ENCODE results near the gene ZBTB5. TPM values are rescaled to one million over a fixed set of nuclear protein-coding genes. Genes with fewer than 3 reads are reported as not detected.
A peak's percentile ranks its signal among the peaks of the same experiment; 100 is the strongest.

ZBTB5 gene
- total and polyA plus RNA-seq, 2 of the 8 experiments (the other 6 are each of a cell fraction or from before 2014, with no cell fraction given), result 13.3 to 14.5 TPM

- Histone ChIP-seq H4K5ac (ENCODE audit: insufficient read length, low read depth, low read length) (no peak overlapping the region), H2AFZ (ENCODE audit: low read length) (no peak overlapping the region), H3K9ac (replicated peaks in 1 of 4; ENCODE audit: extremely low read depth in 1 of 4, low read depth in 3 of 4, low read length in 3 of 4) (no peak overlapping the region), H4K8ac (ENCODE audit: extremely low read depth, insufficient read depth, low read length) (no peak overlapping the region), H3K27ac (ENCODE audit: low read depth, low read length) (no peak overlapping the region), H4K91ac (replicated peaks; ENCODE audit: insufficient read length, low read length) (no peak overlapping the region), H3K4me1 (replicated peaks in 1 of 4; ENCODE audit: control insufficient read depth in 3 of 4, insufficient read depth in 4 of 4, low read length in 3 of 4) (no peaks in the 10 kb centered on the region; a peak in 1 of 7 replicates), H3K79me2 (ENCODE audit: control insufficient read depth in 1 of 2, insufficient read depth in 2 of 2, low read length in 2 of 2) (no peaks in the 10 kb centered on the region), H4K20me1 (replicated peaks in 1 of 2; ENCODE audit: control insufficient read depth in 1 of 2, insufficient read depth in 2 of 2, low read length in 2 of 2) (no peaks in the 10 kb centered on the region), H2BK15ac (ENCODE audit: low read length) (no peak overlapping the region), H3K36me3 (ENCODE audit: control insufficient read depth in 2 of 4, insufficient read depth in 4 of 4, low read length in 3 of 4) (no peaks in the 10 kb centered on the region), H2BK20ac (ENCODE audit: low read length) (no peak overlapping the region), H2AK5ac (ENCODE audit: low read depth, low read length) (no peak overlapping the region), H2BK120ac (replicated peaks; ENCODE audit: low read depth, low read length) (no peak overlapping the region), H3K9me3 (ENCODE audit: insufficient read depth in 2 of 2, low read depth in 1 of 2, low read length in 1 of 2) (no peaks in the 10 kb centered on the region), H3K79me1 (ENCODE audit: low read depth, low read length) (no peaks in the 10 kb centered on the region), H3K4me3 (ENCODE audit: extremely low read depth in 1 of 4, insufficient read depth in 2 of 4, low read depth in 3 of 4, low read length in 4 of 4) (no peak overlapping the region), H3K4me2 (ENCODE audit: insufficient read depth in 1 of 2, low read depth in 2 of 2, low read length in 2 of 2) (no peak overlapping the region), H3K18ac (ENCODE audit: extremely low read depth, low read length) (no peak overlapping the region), H3K14ac (ENCODE audit: insufficient read length) (no peak overlapping the region), H3K27me3 (replicated peaks in 1 of 4; ENCODE audit: control insufficient read depth in 3 of 4, extremely low read depth in 1 of 4, insufficient read depth in 3 of 4, low read length in 3 of 4) (no peaks in the 10 kb centered on the region), H2BK12ac (ENCODE audit: low read depth, low read length) (no peak overlapping the region), H3K56ac (replicated peaks; ENCODE audit: insufficient read length, low read depth, low read length) (no peak overlapping the region), H3K4ac (replicated peaks; ENCODE audit: insufficient read length, low read depth, low read length) (no peak overlapping the region), H2BK5ac (ENCODE audit: low read depth, low read length) (no peak overlapping the region), H3K23ac (ENCODE audit: insufficient read length) (no peak overlapping the region), H3K23me2 (ENCODE audit: low read depth, low read length) (no peaks in the 10 kb centered on the region)
- ChIA-PET CTCF (ENCODE audit: partially characterized antibody) (interaction anchor here (0.6 to 5.3 kb wide), 16 partner anchors 9 to 399 kb away, joined by 3 to 28 read pairs (median 5); partner anchors contain the start of gene GRHPR), POLR2A (ENCODE audit: partially characterized antibody) (no interaction called here)
- FAIRE-seq (peak; percentile 90), DNase-seq (ENCODE audit: low read depth in 1 of 2, low spot score in 2 of 2) (peak; percentile 31 to 70)
- WGBS, 2 experiments (ENCODE audit: extremely low coverage in 1 of 2, insufficient coverage in 1 of 2, insufficient read length in 1 of 2, insufficient replicate concordance in 2 of 2, low coverage in 1 of 2, low lambda C conversion rate in 2 of 2, missing lambda C conversion rate in 1 of 2), result 37% methylated on average over 7 of the region's 7 CpGs; no CpG with 5 or more reads in 1 of the 2 experiments
- peak; percentile 66 to 73 for TF ChIP-seq RAD21 (IDR thresholded peaks at IDR 0.05 in 1 of 2, conservative IDR thresholded peaks at IDR 0.05 in 1 of 2; ENCODE audit: low read depth in 2 of 2, low read length in 2 of 2)
- no peak for TF ChIP-seq USF2 (IDR thresholded peaks at IDR 0.05; ENCODE audit: low read length)
- TF ChIP-seq RBBP5 (IDR thresholded peaks at IDR 0.05; ENCODE audit: borderline replicate concordance, low read depth, low read length), result no peak
- no peak for TF ChIP-seq CHD2 (IDR thresholded peaks at IDR 0.05; ENCODE audit: low read length)
- TF ChIP-seq CBX5 (IDR thresholded peaks at IDR 0.05; ENCODE audit: low read depth, low read length), result no peak
- no peak for TF ChIP-seq SP1 (IDR thresholded peaks at IDR 0.05; ENCODE audit: low read depth, low read length)
- no peak for TF ChIP-seq JUN (IDR thresholded peaks at IDR 0.05; ENCODE audit: low read depth, low read length)
- TF ChIP-seq JUND (IDR thresholded peaks at IDR 0.05; ENCODE audit: low read length), result no peak
- TF ChIP-seq POLR2AphosphoS5 (IDR thresholded peaks at IDR 0.05; ENCODE audit: low read depth, low read length), result no peak
- TF ChIP-seq CEBPB (IDR thresholded peaks at IDR 0.05; ENCODE audit: low read depth, low read length), result no peak
- TF ChIP-seq, protein P1, sequence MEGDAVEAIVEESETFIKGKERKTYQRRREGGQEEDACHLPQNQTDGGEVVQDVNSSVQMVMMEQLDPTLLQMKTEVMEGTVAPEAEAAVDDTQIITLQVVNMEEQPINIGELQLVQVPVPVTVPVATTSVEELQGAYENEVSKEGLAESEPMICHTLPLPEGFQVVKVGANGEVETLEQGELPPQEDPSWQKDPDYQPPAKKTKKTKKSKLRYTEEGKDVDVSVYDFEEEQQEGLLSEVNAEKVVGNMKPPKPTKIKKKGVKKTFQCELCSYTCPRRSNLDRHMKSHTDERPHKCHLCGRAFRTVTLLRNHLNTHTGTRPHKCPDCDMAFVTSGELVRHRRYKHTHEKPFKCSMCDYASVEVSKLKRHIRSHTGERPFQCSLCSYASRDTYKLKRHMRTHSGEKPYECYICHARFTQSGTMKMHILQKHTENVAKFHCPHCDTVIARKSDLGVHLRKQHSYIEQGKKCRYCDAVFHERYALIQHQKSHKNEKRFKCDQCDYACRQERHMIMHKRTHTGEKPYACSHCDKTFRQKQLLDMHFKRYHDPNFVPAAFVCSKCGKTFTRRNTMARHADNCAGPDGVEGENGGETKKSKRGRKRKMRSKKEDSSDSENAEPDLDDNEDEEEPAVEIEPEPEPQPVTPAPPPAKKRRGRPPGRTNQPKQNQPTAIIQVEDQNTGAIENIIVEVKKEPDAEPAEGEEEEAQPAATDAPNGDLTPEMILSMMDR (IDR thresholded peaks at IDR 0.05; ENCODE audit: control extremely low read depth in 1 of 3, insufficient read depth in 1 of 3, low read depth in 1 of 3, low read length in 3 of 3), result peak; percentile 76 to 88 (median 79)
Measured at GRCh38 chr9:37390759-37391158, 74.5 kb downstream of the ZBTB5 start.

All from H1 (cell line).